ENCODE measurements around the gene TP53I3.

Gene TP53I3, protein sequence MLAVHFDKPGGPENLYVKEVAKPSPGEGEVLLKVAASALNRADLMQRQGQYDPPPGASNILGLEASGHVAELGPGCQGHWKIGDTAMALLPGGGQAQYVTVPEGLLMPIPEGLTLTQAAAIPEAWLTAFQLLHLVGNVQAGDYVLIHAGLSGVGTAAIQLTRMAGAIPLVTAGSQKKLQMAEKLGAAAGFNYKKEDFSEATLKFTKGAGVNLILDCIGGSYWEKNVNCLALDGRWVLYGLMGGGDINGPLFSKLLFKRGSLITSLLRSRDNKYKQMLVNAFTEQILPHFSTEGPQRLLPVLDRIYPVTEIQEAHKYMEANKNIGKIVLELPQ

DNA sequence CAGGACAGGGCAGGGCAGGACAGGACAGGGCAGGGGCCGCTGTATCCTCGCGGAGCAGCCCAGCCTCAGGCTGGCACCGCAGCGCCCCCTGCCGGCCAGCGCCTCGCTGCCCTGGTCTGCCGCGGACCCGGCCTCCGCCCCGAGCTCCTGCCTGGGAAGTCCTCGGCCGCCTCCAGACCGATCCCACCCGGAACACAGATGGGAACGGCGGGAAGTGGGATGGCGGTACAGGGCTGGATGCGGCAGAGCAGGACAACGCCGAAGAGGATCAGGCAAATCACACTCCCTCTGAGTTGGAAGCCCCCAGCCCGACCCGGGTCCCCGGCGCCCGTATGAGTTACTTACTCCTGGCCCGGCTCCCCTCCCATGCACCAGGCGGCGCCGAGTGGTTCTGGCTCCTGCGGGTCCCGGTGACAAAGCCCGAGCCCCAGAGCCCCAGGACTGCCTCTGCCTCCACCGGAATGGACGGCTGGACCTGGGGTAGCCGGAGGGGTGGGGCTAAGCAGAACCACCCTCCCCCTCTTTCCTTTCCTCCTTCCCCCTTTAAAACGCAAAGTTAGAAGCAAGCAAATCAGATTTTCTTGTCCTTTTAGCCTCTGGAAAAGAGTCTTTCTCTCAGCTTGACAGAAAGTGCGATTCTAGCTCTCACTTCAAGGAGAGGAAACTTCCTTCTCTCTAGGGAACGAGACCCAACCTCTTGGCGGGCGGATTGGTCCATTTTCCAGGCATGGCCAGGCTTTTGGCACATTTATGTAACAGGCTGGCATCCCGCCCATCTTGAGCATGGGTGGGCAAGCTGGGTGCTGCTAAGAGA lies at the start of gene TP53I3:
TP53I3 (minus strand) TSS at position 449 of the 814 bp plus-strand sequence. CDS start 508 bp downstream, outside the sequence.
- Histone ChIP-seq H3K4me1 (ENCODE audit: control insufficient read depth, insufficient read depth, low read length) (peaks cover 26% of the 10 kb centered on the region), H3K27me3 (replicated peaks; ENCODE audit: control insufficient read depth, insufficient read depth, low read length) (no peaks in the 10 kb centered on the region), H3K9ac (ENCODE audit: low read length) (peak within 1 kb of the TSS; percentile 94), H3K36me3 (ENCODE audit: control insufficient read depth, insufficient read depth, low read length, severe bottlenecking) (peaks cover 18% of the 10 kb centered on the region), H3K9me3 (ENCODE audit: control insufficient read depth, low read length) (no peaks in the 10 kb centered on the region), H3K4me3 (ENCODE audit: low read length) (peak within 1 kb of the TSS; percentile 91)
- DNase-seq (ENCODE audit: low read depth) = peak; percentile 96

DNA sequence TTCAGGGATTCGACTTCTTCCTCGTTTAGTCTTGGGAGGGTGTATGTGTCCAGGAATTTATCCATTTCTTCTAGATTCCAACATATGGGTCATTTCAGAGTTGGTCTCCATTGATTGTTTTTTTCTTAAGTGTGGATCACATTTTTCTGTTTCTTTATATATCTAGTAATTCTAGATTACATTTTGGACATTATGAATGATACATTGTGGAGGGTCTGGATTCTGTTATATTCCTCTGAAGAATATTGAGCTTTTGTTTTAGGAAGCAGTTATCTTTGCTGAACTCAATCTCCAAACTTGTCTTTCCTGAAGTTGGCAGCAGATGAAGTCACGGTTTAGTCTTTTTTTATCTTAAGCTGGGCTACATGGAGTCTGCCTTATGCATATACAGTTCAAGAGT lies 47.9 kb upstream of the TP53I3 start:
- no peak overlapping the region for H3K4me3 ChIP-seq (ENCODE audit: low read length)
- H3K4me1 ChIP-seq (ENCODE audit: control insufficient read depth, insufficient read depth, low read length) = no peaks in the 10 kb centered on the region
- H3K9ac ChIP-seq (ENCODE audit: low read length) = no peak overlapping the region
- no peak for DNase-seq (ENCODE audit: low read depth)
- no peaks in the 10 kb centered on the region for H3K27me3 ChIP-seq (replicated peaks; ENCODE audit: control insufficient read depth, insufficient read depth, low read length)
- peaks cover 6% of the 10 kb centered on the region for H3K9me3 ChIP-seq (ENCODE audit: control insufficient read depth, low read length)
- no peaks in the 10 kb centered on the region for H3K36me3 ChIP-seq (ENCODE audit: control insufficient read depth, insufficient read depth, low read length, severe bottlenecking)

DNA sequence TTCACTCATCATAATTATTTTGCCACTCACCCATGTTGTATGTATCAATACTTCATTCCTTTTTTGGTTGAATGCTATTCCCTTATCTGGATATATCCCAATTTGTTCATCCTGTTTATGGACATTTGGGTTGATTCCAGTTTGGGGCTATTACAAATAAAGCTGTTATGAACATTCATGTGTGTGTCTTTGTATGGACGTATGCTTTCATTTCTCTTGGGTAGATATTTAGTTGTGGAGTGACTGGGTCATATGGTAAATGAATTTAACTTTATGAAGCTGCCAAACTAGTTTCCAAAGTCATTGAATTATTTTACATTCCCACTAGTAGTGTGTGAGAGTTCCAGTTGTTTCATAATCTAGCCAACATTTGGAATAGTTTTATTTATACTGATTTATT lies 41.3 kb upstream of the TP53I3 start:
- no peaks in the 10 kb centered on the region for H3K9me3 ChIP-seq (ENCODE audit: control insufficient read depth, low read length)
- DNase-seq (ENCODE audit: low read depth) = no peak
- no peaks in the 10 kb centered on the region for H3K27me3 ChIP-seq (replicated peaks; ENCODE audit: control insufficient read depth, insufficient read depth, low read length)
- H3K36me3 ChIP-seq (ENCODE audit: control insufficient read depth, insufficient read depth, low read length, severe bottlenecking) = no peaks in the 10 kb centered on the region
- no peak overlapping the region for H3K9ac ChIP-seq (ENCODE audit: low read length)
- peaks cover 18% of the 10 kb centered on the region for H3K4me1 ChIP-seq (ENCODE audit: control insufficient read depth, insufficient read depth, low read length)
- no peak overlapping the region for H3K4me3 ChIP-seq (ENCODE audit: low read length)

DNA sequence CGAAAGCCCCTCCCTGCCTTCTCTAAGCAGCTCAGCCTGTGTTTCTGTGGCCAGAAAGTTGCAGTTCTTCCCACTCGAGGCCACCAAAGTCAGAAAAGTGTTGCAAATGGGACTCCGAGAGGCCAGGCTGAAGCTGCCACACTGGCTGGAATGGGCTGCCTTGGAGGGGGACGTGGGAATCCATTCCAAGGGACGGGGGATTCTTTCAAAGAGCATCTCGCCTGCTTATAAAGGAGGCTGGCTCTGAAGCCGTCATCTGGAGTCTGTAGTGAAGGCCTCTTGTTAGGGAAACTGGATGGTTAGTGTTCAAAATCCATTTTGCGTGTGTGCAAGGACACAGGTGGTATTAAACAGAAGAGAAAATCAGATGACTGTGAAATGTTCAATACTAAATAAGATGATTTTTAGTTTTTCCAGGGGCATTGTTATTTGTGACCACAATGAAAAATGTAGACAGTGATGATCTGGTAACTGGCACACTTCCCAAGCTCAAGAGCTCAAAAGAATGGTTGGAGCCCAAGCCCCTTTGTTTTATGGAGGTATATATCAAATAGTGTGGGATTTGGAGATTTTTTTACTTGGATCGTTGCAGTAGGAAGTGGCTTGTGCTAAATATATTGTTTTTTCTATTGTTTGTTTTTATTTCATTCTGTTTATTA lies 39.4 kb upstream of the TP53I3 start:
- Histone ChIP-seq H3K9ac (ENCODE audit: low read length) (peak overlapping the region; percentile 95), H3K27me3 (replicated peaks; ENCODE audit: control insufficient read depth, insufficient read depth, low read length) (no peaks in the 10 kb centered on the region), H3K9me3 (ENCODE audit: control insufficient read depth, low read length) (no peaks in the 10 kb centered on the region), H3K4me1 (ENCODE audit: control insufficient read depth, insufficient read depth, low read length) (peaks cover 18% of the 10 kb centered on the region), H3K36me3 (ENCODE audit: control insufficient read depth, insufficient read depth, low read length, severe bottlenecking) (no peaks in the 10 kb centered on the region), H3K4me3 (ENCODE audit: low read length) (peak overlapping the region; percentile 94)
- peak; percentile 53 for DNase-seq (ENCODE audit: low read depth)

DNA sequence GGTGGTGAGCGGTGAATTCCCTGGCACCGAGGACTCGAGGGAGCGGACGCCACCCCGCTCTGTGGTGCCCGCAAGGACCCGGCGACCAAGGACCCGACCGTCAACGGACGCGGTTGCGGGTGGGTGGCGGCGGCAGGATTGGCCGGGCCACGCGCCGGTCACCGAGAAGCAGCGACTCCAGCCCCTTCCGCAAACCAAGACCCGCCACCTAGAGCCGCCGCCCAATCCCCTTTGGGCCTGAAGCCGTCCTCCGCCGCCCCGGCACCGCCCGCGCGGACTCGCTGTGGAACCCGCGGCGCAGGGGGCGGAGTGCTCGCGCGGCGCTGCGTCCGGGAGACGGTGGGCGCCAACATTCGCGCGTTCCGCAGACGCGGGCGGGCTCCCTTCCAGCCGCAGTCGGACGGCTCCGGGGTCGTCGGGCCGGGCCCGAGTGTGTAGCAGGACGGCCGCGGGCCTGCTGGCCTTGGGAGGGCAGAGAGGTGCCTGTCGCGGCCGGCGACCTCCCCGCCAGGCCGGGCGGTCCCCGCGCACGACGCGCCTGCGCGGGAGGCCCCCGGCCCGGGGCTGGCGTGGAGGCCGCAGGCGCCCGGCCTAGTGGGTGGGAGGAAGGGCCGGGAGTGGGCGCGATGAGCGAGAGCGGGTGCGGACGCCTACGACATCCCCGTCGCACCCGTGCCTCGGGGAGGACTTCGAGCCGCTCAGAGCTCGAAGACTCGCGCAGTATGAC lies 38.7 kb upstream of the TP53I3 start, which contains the start of the genes FAM228B and PFN4:
FAM228B (plus strand) TSS at position 275 of the 727 bp plus-strand sequence. CDS start 893 bp downstream, outside the sequence.
PFN4 (minus strand) TSS at position 140 of the 727 bp plus-strand sequence. CDS start 799 bp downstream, outside the sequence.
- DNase-seq (ENCODE audit: low read depth) = peak; percentile 94
- H3K9ac ChIP-seq (ENCODE audit: low read length) = peak within 1 kb of the TSS; percentile 95

DNA sequence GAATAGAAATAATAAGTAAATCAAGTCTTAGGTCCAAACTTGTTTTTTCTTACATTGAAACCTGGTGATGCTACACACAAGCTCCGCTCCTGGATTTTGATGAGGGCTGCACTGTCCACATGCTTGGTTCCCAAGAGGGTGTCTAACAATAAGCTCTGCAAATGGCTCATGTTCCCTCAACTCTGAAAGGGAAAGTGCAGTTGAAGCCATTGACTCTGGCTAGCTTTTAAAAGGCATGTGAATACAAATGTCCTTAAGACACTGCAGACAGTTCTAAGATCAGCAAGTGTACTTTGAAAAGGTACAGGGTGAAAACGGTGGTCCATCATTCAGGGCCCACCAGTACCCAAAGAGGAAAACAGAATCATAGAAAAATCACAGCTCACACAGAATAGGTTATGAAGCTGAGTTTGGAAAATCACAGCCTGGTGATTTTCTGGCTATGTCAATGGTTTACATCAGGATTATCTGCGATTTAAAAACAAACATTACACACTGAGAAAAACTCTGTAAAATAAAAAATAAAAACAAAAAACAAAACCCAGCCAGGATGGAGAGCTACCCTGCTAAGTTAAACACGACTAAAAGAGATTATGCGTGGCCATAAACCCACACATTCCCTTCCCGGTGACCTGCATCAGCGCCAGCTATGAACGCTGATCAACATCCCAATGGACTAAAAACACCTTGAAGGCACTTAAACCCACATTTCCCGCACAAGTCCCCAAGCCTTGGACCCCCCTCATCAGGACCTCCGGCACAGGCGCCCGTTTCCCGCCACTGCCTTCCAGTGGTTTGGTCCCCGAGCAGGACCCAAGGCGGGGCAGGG lies 37.9 kb upstream of the TP53I3 start:
- peak; percentile 19 for DNase-seq (ENCODE audit: low read depth)
- Histone ChIP-seq H3K9me3 (ENCODE audit: control insufficient read depth, low read length) (no peaks in the 10 kb centered on the region), H3K36me3 (ENCODE audit: control insufficient read depth, insufficient read depth, low read length, severe bottlenecking) (no peaks in the 10 kb centered on the region), H3K4me3 (ENCODE audit: low read length) (peak overlapping the region; percentile 94), H3K27me3 (replicated peaks; ENCODE audit: control insufficient read depth, insufficient read depth, low read length) (no peaks in the 10 kb centered on the region), H3K4me1 (ENCODE audit: control insufficient read depth, insufficient read depth, low read length) (peaks cover 18% of the 10 kb centered on the region), H3K9ac (ENCODE audit: low read length) (peak overlapping the region; percentile 95)

More for the DNA sequence above, 38.7 kb upstream of the TP53I3 start, which contains the start of the genes FAM228B and PFN4:
- H3K36me3 ChIP-seq (ENCODE audit: control insufficient read depth, insufficient read depth, low read length, severe bottlenecking) = no peaks in the 10 kb centered on the region
- peaks cover 18% of the 10 kb centered on the region for H3K4me1 ChIP-seq (ENCODE audit: control insufficient read depth, insufficient read depth, low read length)
- no peaks in the 10 kb centered on the region for H3K9me3 ChIP-seq (ENCODE audit: control insufficient read depth, low read length)
- no peaks in the 10 kb centered on the region for H3K27me3 ChIP-seq (replicated peaks; ENCODE audit: control insufficient read depth, insufficient read depth, low read length)
- peak within 1 kb of the TSS; percentile 94 for H3K4me3 ChIP-seq (ENCODE audit: low read length)

DNA sequence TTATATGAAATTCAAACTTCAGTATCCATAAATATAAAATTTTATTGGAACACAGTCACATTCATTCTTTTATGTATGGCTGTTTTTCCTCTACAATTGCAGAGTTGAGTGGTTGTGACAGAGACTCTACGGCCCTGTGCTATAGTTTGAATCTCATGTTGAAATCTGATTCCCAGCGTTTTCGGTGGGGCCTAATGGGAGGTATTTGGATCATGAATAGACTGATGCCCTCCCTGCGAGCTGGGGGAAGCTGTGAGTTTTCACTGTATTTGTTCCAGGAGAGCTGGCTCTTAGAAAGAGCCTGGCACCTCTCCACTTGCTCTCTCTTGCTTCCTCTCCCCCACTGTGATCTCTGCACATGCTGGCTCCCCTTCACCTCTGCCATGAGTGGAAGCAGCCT lies 36.8 kb upstream of the TP53I3 start:
- H3K27me3 ChIP-seq (replicated peaks; ENCODE audit: control insufficient read depth, insufficient read depth, low read length) = no peaks in the 10 kb centered on the region
- no peak overlapping the region for H3K4me3 ChIP-seq (ENCODE audit: low read length)
- H3K9me3 ChIP-seq (ENCODE audit: control insufficient read depth, low read length) = no peaks in the 10 kb centered on the region
- DNase-seq (ENCODE audit: low read depth) = peak; percentile 80
- no peak overlapping the region for H3K9ac ChIP-seq (ENCODE audit: low read length)
- H3K4me1 ChIP-seq (ENCODE audit: control insufficient read depth, insufficient read depth, low read length) = peaks cover 17% of the 10 kb centered on the region
- H3K36me3 ChIP-seq (ENCODE audit: control insufficient read depth, insufficient read depth, low read length, severe bottlenecking) = no peaks in the 10 kb centered on the region

DNA sequence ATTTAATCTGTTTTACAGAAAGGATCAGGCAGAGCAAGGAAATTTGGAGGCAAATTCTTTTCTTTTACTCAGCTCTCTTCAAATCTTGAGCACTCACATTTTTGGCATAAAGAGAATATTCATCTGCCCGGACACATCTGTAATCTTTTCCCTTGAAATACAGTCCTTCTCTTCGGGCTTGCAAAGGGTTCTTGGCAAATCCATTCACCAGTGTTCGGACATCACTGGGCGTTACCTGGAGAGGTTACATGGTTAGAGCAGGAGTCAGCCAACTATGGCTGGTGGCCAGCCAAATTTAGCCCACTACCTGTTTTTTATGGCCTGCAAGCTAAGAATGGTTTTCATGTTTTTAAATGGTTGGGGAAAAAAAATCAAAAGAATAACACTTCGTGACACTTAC lies 36.4 kb upstream of the TP53I3 start:
- no peaks in the 10 kb centered on the region for H3K36me3 ChIP-seq (ENCODE audit: control insufficient read depth, insufficient read depth, low read length, severe bottlenecking)
- H3K4me3 ChIP-seq (ENCODE audit: low read length) = no peak overlapping the region
- no peak overlapping the region for H3K9ac ChIP-seq (ENCODE audit: low read length)
- peak; percentile 10 for DNase-seq (ENCODE audit: low read depth)
- no peaks in the 10 kb centered on the region for H3K9me3 ChIP-seq (ENCODE audit: control insufficient read depth, low read length)
- peaks cover 13% of the 10 kb centered on the region for H3K4me1 ChIP-seq (ENCODE audit: control insufficient read depth, insufficient read depth, low read length)
- no peaks in the 10 kb centered on the region for H3K27me3 ChIP-seq (replicated peaks; ENCODE audit: control insufficient read depth, insufficient read depth, low read length)

DNA sequence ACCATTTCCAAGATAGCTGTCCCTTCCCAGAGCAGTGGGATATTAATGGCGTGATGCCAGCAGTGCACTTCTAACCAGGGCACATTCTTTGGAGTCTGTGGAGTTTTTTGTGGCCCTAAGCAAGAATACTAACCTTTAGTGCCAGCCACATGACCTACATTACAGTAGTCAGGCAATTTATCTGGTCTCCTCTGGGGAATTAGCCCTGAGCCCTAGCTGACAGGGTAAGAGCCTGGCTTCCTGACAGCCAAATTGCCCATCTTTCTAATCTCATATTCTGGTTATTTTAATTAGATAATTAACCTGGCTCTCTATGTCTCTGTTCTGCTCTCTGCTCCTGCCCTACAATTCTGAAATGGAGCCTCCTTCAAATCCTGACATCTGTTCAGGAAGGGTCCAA lies 33.3 kb upstream of the TP53I3 start:
- no peak for DNase-seq (ENCODE audit: low read depth)
- no peaks in the 10 kb centered on the region for H3K36me3 ChIP-seq (ENCODE audit: control insufficient read depth, insufficient read depth, low read length, severe bottlenecking)
- H3K9ac ChIP-seq (ENCODE audit: low read length) = no peak overlapping the region
- no peak overlapping the region for H3K4me3 ChIP-seq (ENCODE audit: low read length)
- H3K9me3 ChIP-seq (ENCODE audit: control insufficient read depth, low read length) = peaks cover 7% of the 10 kb centered on the region
- H3K4me1 ChIP-seq (ENCODE audit: control insufficient read depth, insufficient read depth, low read length) = no peaks in the 10 kb centered on the region
- no peaks in the 10 kb centered on the region for H3K27me3 ChIP-seq (replicated peaks; ENCODE audit: control insufficient read depth, insufficient read depth, low read length)

DNA sequence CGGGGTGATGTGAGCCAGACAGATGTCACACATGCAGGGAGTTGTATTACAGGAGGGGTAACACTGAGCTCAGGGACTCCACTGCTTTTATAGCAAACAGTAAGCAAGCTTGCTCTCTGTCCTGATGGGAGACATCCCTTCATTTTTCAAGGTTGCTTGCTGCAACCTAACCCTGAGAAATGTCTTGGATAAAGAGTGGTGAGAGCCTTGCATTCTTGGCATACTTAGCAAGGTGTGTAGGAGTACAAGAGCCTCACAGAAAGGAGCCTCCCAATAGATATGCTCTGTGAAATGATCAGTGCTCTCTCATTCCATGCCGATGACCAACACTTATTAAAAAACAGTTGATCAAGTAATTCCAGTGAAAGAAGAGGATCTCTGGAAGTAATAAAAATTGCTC lies 30.4 kb upstream of the TP53I3 start:
- DNase-seq (ENCODE audit: low read depth) = no peak
- Histone ChIP-seq H3K9ac (ENCODE audit: low read length) (no peak overlapping the region), H3K27me3 (replicated peaks; ENCODE audit: control insufficient read depth, insufficient read depth, low read length) (no peaks in the 10 kb centered on the region), H3K36me3 (ENCODE audit: control insufficient read depth, insufficient read depth, low read length, severe bottlenecking) (no peaks in the 10 kb centered on the region), H3K9me3 (ENCODE audit: control insufficient read depth, low read length) (peaks cover 7% of the 10 kb centered on the region), H3K4me3 (ENCODE audit: low read length) (no peak overlapping the region), H3K4me1 (ENCODE audit: control insufficient read depth, insufficient read depth, low read length) (peaks cover 3% of the 10 kb centered on the region)
